ENCODE measurements around the gene NUP210L.

The NUP210L gene

DNA sequence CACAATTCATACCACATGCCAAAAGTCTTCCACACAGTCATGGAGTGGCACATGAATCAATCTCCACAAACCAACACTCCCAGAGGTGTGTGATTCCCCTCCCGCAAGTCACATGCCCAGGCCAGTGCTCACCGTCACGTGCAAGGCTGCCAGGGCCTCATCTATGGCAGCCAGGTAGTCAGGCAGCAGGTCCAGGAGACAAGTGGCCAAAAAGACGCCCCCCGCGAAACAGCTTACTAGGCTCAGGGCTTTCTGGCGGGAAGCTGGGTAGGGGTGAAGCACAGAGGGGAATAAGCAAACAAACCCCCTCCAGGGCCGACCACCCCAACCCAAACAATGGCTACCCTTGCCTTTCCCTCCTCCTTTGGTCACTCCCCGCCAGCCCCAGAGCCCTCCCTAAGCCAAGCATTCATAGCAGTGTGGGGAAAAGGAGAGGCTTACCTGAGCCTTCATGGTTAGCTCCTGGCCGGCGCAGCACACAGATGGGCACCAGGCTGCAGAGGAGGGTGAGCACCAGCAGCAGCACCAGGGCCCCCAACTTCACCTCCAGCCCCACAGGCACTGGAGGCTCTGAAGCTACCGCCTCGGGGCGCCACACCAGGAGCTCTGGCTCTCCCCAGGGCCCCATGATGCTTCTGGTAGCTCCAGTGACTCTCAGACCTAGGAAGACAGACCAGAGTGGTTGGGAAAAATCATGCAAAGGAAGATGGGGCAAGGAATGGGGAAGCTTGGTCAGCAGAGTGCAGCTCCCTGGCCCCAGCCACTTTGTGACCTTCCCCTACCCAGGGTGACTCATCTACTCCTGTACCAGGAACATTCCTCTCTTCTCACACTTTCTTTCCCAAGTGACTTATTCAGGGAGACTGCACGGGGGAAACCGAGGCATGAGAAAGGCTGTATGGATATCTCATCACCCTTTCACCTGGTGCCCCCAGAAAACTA, 192.5 kb downstream of the NUP210L start:
- DNase-seq, result no peak

DNA sequence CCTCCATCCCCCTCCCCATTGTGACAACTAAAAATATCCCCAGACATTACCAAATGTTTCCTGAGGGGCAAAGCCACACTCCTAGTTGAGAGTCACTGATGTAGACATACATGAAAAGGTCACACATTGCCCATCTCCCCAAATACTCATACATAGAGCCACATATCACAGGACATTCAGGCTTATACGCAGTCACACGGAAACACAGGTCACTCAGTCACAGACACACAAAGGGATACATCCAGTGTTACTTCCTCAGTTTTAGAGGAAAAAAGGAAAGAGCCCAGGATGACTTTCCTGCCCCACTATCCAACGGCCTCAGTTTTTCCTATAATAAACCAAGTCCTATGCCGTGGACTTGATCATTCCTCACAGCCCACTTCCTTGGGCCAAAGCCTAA, 193.5 kb downstream of the NUP210L start:
- DNase-seq, result no peak

DNA sequence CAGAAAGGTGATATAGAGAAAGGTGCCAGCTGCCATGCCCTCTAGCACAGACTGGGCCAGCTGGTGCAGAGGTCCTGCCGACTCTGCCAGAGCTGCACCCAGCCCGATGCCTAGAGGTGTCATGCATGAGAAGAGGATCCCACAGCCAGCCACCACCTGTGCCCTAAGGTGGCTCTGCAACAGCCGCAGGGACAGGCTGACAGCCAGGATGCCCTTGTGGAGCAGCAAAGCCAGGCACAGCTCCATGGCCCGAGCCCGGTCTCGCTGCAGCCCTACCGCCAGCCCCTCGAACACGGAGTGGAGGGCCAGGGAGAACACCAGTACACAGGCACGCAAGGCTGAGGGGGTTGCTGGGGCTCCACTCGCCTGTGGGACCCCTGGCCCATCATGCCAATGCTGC, 194.7 kb downstream of the NUP210L start:
- no peak for DNase-seq

DNA sequence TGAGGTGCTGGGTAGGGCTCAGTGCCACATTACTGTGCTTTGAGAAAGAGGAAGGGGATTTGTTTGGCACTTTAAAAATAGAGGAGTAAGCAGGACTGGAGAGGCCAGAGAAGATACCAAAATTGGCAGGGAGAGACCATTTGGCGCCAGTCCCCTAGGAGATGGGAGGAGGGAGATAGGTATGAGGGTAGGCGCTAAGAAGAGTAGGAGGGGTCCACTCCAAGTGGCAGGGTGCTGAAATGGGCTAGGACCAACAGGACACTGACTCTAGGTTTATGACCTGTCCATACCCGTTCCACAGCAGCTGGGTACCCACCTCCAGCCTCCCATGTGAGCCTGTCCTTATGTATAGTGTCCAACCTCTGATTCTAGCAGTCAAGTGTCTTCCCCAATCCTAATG, 195.4 kb downstream of the NUP210L start:
- no peak for DNase-seq

DNA sequence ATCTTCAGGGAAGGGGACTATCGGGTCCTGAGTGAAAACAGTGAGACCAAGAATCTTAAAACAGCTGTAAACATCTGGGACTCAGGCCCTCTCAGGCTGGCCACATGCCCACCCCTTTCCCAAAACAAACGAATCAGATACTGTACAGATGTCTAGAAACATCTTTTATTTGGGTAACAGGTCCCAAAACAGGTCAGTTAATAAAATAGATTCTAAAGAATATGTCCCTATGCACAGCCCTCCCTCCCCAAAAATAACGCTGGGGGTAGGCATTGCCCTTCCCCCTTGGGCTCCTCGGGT, 196.0 kb downstream of the NUP210L start:
- DNase-seq, result no peak

DNA sequence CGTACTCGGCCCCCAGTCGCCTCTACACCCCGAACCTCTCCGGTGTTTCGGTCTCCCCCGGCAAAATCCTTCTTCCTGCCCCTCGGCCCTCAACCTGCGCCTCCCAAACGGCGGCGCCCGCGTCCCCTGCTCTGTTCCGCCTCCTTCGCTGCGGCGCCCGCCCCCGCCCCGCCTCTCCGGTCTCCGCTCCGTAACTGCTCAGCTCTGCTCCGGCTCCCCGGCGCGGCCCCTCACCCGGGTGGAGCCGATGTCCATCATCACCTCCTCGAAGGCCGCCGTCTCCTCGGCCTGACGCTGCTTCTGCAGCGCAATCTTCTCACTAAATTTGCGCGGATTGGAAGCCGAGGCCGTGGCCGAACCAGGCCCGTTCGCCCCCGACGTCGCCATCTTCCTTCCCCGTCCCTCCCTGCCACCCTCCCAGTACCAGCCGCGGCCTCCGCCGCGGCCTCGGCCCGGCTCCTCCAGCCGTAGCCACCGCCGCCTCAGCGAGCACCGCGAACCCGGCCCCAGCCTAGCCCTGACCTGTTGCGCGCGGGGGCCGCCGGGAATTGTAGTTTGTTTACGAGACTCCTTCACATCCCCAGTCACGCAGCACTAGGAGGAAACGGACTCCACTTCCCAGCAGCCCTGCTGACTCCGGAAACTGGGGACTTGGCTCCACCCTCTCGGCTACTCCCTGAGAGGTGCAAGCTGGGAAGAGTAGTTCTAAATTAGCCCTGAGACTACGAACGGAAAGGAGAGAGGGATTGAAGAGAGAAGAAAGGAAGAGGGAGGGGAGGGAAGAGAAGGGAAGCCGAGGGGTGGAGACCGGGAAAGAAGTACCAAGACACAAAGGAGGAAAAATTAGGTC, 196.5 kb downstream of the NUP210L start, which contains the start of gene CRTC2:
TSS of gene CRTC2 (minus strand) at position 502 of the 850 bp plus-strand sequence. CDS start at position 387, 115 bp downstream.
- DNase-seq, result peak; percentile 84

DNA sequence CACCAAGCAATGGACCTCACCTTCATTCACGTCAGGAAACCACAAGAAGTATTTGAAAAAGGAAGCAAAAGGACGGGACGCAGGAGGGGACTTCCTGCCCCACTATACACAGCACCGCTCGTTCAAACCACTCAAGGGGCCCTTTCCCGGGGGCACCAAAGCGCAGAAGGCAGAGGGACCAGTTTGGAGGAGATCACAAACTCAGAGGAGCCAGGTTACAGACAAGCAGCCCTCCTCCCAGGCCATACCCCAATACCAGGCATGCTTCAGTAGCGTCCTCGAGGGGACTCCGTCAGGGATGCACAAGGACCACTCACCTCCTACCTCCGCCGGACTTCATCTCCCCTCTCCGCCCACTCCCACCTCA, 197.1 kb downstream of the NUP210L start:
- DNase-seq, result no peak

DNA sequence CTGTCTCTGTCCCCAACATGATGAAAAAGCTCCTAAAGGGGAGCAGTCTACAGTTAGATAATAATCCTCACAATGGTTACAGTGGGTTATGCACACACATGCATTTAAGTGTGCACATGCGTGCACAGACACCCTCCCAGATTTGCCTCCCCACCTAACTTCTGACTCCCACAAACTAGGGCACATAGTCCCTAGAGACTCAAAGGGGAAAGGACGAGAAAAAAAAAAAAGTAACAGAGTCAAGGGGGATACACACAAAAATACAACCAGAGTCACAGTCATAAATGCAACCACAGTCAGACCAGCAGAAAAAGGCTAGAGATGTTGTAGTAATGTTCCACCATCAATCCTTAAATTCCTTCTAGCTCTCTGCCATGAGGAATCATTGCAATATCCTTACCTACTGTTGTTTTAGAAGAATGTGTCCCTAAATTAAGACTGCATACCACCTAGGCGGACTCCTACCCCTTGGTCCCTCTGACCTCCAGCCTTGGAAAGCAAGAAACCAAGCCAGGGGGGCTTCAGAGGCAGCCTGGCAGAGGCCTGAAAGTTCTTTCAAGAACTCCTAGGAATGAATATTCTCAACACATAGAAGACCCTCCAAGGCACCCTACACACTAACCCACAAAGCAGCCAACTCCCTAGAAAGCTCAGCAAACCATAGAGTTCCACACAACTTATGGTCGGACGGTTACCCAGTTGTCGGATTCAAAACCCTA, 197.7 kb downstream of the NUP210L start:
- DNase-seq, result no peak

DNA sequence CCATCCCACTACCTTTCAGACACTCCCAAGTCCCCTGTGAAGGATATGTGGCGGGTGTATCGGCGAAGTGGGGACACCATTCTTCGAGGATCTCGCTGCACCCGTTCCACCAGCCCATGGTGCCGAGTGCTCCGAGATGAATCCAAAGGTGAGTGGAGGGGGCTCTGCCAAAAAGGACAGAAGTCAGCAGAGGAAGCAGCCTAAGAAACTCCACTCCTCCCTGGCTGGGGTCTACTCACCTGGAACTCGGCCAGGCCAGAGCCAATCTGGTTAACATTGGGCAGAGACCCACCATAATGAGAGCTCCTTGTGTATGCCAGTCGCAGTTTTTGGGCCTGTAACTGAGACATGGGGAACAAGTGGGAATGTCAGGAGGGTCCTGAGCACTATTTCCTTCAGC, 200.0 kb downstream of the NUP210L start:
- DNase-seq, result no peak

DNA sequence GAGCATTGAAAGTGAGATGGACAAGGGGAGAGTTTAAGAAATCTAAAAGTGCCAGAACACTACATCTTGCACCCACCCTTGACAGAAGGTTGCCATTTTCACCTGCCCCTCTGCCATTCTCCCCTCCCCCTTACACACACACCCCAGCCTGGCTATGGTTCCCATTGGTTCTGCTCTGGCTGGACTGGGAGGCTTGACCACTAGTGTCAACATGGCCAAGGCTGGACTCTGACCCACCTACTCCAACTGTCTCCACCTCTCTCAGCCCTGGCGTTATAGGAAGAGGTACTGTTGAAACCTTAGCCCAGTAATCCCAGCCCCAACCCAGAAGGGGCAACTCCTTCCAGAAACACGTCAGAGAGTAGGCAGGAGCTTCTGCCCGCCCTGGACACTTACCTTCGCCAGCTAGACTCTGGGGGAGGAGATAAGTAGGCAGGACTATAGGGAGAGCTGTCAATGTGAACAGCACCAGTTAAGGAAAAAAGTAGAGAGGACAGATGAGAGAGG, 201.0 kb downstream of the NUP210L start:
- DNase-seq, result no peak

DNA sequence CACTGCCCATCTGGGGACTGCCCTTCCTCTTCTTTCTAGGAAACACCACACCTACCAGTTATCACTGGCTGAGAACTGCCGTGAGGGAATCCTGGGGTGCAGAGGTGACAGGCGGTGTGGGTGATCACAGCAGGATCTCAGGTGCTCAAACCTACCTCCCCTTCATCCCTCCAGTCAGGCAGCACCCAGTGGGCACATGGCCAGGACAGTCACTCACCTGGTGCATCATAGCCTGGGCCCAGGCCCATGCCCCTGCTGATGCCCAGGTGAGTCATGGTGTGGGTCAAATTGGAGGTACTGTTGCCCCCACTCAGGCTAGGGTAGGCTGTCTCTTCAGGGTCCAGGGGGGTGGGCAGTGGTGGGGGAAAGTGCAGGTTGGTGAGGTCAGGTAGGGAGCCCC, 203.1 kb downstream of the NUP210L start:
- DNase-seq, result no peak

DNA sequence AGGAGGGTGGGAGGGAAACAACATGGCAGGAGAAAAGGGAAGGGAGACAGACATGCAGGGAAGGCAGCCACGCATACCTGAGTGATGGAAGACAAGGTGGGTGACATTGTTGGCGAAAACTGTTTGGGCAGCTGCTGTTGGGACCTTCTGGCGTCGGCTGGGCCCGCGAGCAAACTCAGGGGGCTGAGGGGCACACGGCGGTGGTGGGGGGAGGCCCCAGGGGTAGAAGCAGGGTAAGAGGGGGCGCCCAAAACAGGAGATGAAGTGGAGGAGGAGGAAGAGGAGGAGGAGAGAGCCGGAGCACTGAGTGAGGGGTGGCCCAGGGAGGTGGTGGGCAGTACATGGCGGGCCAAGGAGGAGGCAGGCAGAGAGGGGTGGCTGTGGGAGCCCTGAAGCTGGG, 203.7 kb downstream of the NUP210L start:
- DNase-seq, result no peak

DNA sequence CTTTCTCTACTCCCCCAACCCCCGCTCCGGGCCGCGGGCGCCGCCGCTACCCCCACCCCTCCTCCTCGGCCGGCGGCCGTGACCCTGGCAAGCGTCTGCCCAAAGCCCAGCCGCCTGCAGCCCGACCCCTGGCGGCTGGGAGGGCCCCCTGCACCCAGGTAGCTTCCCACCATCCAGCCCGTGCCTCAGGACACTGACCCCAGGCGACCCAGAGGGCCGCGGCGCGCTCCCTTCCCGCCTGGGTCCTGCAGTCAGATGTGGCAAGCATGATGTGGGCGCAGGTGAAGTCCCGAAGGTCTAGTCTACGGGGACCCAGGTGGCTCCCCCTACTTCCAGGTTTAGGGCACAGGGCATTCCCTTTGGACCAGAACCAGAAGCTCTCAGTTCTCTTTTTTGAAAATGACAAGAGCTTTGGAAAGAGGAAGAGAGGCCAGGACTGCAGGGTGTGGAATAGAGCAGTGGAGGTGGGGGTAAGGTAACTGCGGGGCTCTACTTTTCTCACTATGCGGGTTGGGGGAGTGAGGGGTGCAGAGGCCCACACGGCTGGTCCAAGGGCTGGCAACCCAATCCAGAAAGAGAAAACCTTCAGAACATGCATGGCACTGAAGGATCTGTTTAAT, 208.1 kb downstream of the NUP210L start, which contains the start of gene DENND4B:
TSS of gene DENND4B (minus strand) at position 97 of the 620 bp plus-strand sequence. CDS start 2,344 bp downstream, outside the sequence.
- no peak for DNase-seq

DNA sequence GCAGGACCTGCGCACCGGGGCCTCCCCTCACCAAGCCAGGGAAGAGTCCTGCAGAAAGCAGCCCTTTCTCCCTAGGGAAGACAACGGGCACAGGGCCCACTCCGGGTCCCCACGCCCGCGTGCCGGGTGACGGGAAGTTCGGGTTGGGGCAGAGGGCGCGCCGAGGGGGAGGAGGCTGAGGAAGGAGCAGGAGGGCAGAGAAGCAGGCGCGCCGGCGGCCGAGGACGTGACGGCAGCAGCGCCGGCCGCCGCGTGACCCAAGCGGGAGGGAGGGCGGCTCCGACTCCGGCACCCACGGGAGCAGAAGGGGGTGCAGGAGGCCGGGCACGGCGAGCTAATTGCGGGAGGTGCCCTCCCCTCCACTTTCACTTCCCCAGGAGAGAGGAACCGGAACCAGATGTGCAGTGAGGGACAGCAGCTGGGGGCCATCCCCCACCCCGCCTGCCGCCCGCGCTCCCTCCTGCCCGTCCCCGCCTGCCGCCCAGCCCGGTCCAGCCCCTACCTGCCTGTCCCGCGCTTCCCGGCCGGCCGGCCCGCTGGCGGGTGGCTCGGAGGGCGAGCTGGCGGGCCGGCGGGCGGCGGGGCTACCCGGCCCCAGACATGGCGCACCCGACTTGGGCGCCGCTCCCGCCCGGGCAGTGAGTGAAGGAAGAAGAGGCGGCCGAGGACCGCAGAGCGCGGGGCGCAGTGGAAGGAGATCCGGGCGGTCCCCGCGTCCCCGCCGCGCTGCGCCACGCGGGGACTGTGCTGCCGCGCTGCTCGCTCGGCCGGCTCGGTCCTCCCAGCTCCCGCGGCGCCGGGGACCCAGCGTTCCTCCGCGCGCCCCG, 208.9 kb downstream of the NUP210L start:
- no peak for DNase-seq

DNA sequence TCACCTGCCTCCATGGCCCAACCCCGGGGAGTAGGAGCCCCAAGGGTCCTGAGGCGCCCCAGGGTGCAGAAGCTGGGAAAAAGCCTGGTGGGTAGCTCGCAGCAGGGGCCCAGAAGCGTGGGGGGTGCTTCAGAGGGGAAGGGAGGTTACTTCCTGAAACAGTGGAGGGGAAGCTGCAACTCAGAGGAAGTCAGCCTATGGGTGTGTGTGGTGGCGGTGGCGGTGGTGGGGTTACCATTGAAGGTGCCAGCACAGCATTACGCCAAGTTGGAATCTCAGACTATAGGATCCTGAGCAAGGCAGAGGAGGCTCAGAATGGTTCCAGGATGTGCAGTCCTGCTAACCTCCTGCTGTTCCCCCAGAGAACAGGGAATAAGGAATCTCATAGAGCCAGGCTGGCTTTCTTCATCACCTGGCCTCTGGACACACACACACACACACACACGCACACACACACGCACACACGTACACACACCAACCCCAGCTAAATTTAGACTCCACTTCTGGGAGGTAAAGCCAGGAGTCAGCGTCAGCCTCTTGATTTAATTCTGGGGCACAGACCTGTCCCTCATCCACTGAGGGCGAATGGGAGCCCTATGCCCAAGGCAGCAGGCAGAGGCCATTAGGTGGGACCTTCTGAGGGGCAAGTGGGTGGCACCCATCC, 209.6 kb downstream of the NUP210L start:
- DNase-seq, result no peak

DNA sequence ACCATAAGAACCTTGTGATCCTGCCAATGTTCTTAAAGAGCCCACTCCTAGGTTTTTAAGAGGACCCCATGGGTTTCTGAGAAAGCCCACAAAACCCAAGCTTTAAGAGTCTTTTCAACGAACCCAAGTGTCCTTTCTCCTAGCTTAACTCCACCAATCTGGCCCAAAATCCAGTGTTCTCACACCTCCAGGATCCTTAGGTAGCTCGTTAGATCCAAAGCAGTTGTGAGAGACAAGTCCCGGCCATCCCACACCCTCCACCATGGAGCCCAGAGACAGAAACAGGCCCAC, 210.1 kb downstream of the NUP210L start:
- DNase-seq, result no peak

DNA sequence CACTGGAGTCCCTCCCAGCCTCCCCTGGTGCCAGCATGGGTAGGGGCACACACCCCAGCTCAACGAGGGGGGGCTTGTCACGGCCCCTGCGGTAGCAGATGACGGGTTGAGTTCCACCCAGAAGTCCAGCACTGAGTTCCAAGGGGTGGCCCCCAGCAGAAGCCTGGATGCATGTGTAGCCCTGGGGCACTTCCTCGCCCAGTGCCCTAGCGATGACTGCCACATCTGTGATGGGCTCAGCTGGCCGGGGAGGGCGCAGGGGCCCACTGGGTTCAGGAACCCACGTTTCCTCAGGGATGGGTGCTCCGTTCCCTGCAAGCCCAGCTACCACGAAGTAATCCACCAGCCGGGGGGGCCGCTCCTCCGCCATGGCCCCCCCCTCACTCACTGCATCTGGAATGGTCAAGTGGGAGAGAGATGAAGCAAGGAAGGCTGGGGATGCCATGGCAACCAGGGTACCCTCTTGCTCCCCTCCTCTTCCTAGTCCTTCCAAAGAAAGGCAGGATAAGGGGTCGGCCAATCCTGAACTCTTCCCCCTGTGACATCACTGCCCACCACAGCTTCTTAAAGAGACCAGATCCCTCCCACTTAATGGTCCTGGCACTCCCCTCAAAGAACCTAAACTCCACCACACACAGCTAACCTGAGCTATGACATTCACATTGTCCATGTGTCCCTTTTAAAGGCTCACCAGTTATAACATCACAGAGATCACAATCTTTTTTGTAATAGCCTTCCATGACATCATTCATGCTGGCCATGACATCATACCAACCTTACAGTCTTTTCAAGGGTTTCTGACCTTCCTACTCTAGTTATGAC, 210.7 kb downstream of the NUP210L start:
- DNase-seq, result no peak

DNA sequence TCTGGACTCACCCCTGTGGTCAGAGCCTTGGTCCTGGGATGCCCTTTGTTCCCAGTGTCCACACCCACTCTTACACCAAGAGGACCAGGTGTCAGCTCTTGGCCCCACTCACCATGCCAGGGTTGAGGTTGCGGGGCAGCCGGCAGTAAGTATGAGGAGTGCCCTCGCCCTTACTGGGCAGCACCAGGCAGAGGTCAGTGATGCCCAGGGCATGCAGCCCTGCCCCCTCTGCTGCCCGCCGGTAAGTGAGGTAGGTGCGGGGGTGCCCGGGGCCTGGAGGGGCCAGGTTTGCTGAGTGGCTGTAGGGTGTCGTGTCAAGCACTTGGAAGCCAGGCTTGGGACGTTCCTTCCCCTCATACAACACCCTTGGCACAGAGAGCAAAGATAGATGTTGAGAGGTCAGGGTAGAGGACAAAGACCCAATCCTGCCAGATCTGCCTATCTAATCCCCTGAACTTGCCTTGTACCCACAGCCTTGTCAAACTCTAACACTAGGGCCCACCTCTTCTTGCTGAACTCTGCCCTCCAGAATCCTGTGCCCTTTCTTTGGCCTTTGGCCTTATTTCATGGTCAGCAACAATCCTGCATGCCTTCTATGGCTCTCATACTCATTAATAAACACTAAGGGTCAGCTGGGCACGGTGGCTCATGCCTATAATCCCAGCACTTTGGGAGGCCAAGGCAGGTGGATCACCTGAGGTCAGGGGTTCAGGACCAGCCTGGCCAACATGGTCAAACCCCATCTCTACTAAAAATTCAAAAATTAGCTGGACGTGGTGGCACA, 211.9 kb downstream of the NUP210L start:
- no peak for DNase-seq
